MM.1S (cell line): ENCODE measurements around the gene DNAI1.

Experiments used
- CTCF ChIP-seq: fragments of 300-600 bp; sonication (generic); IDR thresholded peaks from 2 replicates; pipeline ENCODE4 v1.5.1; 2016; ENCODE audit warnings: antibody characterized with exemption, low read length, mixed read lengths
- EZH2 ChIP-seq: fragments of 300-600 bp; sonication (generic); optimal IDR thresholded peaks from 2 replicates; pipeline ENCODE3; 2017; ENCODE audit warnings: low read depth, mild to moderate bottlenecking, antibody characterized with exemption, low read length, mixed read lengths
- EZH2phosphoT487 ChIP-seq: fragments of 300-600 bp; sonication (generic); IDR thresholded peaks from 2 replicates; pipeline ENCODE4 v1.6.1; 2018; ENCODE audit warnings: antibody characterized with exemption, low read length

- TF ChIP-seq EZH2 = no peak
- no peak for TF ChIP-seq CTCF
- TF ChIP-seq EZH2phosphoT487 = no peak
Measured at GRCh38 chr9:34491596-34491995, 33.0 kb downstream of the DNAI1 start.
